ENCODE measurements around the gene TMCC1.

TMCC1 gene

DNA sequence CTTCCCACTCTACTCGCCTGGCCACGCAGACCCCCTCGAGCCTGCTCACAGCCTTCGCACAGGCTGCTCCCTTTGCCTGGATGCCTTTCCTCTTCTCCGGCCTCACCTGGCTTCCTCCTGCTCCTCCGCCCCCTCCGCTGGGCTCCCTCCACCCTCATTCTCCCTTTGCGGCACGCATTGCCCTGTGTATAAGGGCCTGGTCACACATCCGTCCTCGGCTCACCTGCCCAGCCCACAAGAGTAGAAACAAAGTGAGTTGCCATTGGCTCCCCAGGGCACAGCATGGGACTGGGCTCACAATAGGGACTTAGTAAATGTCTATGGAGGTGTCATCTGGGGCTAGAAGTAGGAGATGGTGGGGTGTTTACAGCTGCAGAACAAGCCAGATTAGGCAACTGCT is 291.2 kb downstream of the TMCC1 start:
- no peak overlapping the region for H3K4me3 ChIP-seq (ENCODE audit: low read depth, low read length)
- DNase-seq (ENCODE audit: low read depth): no peak
- TF ChIP-seq, protein P1, sequence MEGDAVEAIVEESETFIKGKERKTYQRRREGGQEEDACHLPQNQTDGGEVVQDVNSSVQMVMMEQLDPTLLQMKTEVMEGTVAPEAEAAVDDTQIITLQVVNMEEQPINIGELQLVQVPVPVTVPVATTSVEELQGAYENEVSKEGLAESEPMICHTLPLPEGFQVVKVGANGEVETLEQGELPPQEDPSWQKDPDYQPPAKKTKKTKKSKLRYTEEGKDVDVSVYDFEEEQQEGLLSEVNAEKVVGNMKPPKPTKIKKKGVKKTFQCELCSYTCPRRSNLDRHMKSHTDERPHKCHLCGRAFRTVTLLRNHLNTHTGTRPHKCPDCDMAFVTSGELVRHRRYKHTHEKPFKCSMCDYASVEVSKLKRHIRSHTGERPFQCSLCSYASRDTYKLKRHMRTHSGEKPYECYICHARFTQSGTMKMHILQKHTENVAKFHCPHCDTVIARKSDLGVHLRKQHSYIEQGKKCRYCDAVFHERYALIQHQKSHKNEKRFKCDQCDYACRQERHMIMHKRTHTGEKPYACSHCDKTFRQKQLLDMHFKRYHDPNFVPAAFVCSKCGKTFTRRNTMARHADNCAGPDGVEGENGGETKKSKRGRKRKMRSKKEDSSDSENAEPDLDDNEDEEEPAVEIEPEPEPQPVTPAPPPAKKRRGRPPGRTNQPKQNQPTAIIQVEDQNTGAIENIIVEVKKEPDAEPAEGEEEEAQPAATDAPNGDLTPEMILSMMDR (IDR thresholded peaks at IDR 0.05; ENCODE audit: control insufficient read depth, extremely low read depth, insufficient read depth): no peak

DNA sequence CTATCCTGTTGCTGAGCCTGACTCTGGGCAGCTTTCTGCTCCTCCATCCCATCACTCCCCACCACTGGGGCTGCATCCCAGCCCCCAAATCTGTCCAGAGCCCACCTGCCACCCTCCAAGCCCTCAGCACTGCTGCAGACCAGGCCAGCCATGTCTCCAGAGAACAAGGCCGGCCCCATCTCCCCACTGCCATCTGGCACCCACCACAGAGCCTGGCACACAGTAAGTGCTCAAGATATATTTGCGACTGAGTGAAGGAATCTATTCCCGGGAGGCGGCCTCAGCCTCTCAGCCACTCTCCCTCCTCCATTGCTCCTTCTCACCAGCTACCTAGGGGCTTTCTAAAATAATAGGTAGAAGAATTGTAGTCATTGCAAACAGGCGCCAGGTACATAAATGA is 291.8 kb downstream of the TMCC1 start:
- TF ChIP-seq, protein P1 (IDR thresholded peaks at IDR 0.05; ENCODE audit: control insufficient read depth, extremely low read depth, insufficient read depth): no peak
- no peak overlapping the region for H3K4me3 ChIP-seq (ENCODE audit: low read depth, low read length)
- no peak for DNase-seq (ENCODE audit: low read depth)

DNA sequence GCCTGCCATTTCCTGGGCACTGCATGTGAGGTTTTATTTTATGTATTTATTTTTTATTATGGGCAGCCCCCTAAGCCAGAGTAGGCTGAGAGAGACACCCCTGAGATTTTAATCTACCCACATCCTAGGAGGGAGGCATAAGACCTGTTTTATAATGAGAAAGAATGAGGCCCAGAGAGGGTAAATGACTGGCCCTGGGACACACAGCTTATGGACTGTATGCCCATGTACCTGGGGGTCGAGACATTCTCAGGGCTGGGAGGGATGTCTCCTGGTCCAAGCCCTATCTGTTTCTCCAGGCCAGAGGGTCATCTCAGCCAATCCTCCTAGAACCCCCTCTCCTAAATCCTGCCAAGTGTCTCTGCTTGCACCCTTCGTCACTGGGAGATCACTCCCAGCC is 293.2 kb downstream of the TMCC1 start:
- DNase-seq (ENCODE audit: low read depth): no peak
- no peak overlapping the region for H3K4me3 ChIP-seq (ENCODE audit: low read depth, low read length)
- TF ChIP-seq, protein P1 (IDR thresholded peaks at IDR 0.05; ENCODE audit: control insufficient read depth, extremely low read depth, insufficient read depth): no peak

DNA sequence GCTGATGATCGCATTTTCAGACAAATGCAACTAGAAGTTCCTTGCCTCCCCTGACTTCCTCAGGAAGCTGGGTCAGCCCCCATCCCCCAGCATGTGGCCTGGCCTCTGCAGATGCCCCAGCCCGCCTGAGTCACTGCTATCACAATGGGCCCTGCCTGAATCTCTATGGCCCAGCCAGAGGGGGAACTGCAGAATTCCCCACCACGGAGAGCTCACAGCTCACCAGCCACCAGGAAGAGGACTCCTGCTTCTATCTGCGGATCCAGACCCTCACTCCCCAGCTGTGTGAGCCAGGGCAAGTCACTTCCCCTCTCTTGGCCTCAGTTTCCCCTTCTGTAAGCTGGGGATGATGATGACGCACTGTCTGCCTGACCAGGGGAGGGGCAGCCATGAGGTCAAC is 293.9 kb downstream of the TMCC1 start:
- TF ChIP-seq, protein P1 (IDR thresholded peaks at IDR 0.05; ENCODE audit: control insufficient read depth, extremely low read depth, insufficient read depth): no peak
- no peak overlapping the region for H3K4me3 ChIP-seq (ENCODE audit: low read depth, low read length)
- no peak for DNase-seq (ENCODE audit: low read depth)

DNA sequence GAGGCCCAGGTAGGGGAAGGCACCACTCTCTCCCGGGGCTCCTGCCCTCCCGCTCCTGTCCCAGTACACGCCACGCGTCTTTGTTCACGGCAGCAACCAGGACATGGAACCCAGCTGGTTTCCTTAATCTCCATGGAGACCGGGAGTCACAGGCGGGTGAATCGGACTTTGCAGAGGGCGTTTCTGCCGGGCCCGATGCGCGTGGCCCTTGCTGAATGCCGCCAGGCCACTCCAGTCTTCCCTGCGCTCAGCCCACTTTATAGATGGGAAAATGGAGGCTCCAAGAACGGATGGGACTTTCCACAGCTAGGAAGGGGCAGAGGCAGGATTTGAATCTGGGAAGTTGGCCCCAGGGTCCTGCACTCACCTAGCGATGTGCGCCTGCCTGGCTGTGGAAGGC is 294.4 kb downstream of the TMCC1 start:
- TF ChIP-seq, protein P1 (IDR thresholded peaks at IDR 0.05; ENCODE audit: control insufficient read depth, extremely low read depth, insufficient read depth): no peak
- H3K4me3 ChIP-seq (ENCODE audit: low read depth, low read length): no peak overlapping the region
- no peak for DNase-seq (ENCODE audit: low read depth)

DNA sequence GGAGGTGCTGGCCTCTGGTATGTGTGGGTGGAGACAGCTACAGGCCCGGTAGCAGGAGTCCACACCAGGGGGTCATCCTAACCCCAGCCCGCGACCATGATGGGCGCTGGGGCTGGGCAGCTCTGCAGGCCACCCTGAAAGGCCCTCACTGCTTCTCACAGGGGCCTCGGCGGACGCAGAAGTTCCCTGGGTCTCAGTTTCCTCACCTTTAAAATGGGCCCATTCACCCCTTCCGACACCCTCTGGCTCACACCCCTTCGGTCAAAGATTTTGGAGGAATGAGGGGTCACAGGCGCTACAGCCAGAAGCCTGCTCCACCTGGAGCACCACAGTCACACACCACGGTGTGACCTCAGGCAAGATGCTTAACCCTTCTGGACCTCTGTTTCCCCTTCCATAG is 295.0 kb downstream of the TMCC1 start:
- TF ChIP-seq, protein P1 (IDR thresholded peaks at IDR 0.05; ENCODE audit: control insufficient read depth, extremely low read depth, insufficient read depth): no peak
- DNase-seq (ENCODE audit: low read depth): no peak
- H3K4me3 ChIP-seq (ENCODE audit: low read depth, low read length): no peak overlapping the region

DNA sequence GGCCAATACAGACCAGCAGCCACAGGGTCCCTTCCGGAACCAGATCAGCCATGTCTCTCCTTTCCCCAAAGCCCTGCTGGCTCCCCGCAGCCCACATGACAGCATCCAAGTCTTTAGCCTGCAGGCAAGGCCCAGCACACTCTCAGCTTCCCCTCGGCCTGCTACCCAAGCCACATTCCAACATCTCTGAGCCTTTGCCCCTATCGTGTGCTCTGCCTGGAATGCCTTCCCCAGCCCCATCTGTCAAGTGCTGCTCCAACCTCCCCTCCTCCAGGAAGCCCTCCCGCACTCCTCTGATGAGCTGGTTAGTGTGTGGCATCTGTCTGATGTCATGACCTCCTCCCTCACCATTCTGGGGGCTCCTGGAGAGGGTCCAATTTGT is 295.5 kb downstream of the TMCC1 start:
- DNase-seq (ENCODE audit: low read depth): no peak
- TF ChIP-seq, protein P1 (IDR thresholded peaks at IDR 0.05; ENCODE audit: control insufficient read depth, extremely low read depth, insufficient read depth): no peak
- H3K4me3 ChIP-seq (ENCODE audit: low read depth, low read length): no peak overlapping the region

All from LNCaP clone FGC (cell line).